GM18907 (cell line): ENCODE measurements around the gene PCNT.
"Not testable (repeated sequence)": the region's sequence is repeated elsewhere in the genome, so short reads cannot be mapped to it uniquely, and the experiment has no call there.

Experiments used
- ATAC-seq: cut with Tn5 transposase; IDR thresholded peaks from one replicate; pipeline ENCODE4 v1.9.1; 2021; ENCODE audit warnings: mild to moderate bottlenecking, moderate library complexity; ENCODE audit not compliant: unreplicated experiment

PCNT gene

DNA sequence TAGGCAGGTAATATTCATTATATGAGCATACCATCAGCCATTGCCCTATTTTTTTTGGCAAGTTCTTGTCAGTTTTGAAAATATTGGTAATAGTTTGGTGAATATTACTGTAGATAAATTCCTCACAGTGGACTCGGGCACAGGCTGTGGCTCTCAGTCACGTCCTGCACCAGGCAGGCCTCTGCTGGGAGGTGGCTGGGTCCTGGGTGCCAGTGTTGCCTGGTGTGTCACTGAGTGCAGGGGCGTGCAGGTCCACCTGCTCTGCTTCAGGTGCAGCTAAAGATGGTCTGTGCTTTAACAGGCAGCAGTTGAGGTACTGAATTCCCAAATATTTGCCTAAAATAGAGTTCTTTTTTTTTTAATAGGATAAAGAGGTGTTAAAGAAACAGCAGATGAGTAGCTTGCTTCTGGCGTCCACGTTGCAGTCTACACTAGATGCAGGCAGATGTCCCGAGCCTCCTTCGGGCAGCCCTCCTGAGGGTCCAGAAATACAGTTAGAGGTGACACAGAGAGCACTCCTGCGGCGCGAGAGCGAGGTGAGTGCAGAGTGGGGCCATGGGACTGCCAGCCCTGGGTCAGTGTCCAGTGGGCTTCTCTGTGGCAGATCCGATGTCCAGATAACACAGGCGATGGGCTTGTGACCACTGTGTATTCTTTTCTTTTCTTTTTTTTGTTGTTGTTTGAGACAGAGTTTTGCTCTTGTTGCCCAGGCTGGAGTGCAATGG, 77.4 kb downstream of the PCNT start:
- ATAC-seq, result no peak

DNA sequence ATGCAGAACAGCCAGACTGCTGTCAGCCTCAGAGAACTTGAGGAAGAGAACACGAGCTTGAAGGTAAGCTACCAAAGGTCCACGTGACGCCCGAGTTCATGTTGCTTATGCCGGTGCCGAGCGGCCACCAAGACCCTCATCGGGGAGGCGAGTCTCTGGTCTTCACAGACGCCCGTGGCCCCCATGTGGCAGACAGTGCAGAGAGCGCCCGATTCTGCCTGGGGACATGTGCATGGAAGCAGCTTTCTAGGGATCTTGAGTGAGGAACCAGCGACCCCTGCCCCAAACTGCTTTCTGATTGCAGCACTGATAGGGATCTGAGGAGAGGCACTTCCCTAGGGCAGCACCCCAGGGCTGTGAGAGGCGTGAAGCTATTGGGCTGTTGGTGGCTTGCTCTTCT, 78.5 kb downstream of the PCNT start:
- ATAC-seq, result no peak

DNA sequence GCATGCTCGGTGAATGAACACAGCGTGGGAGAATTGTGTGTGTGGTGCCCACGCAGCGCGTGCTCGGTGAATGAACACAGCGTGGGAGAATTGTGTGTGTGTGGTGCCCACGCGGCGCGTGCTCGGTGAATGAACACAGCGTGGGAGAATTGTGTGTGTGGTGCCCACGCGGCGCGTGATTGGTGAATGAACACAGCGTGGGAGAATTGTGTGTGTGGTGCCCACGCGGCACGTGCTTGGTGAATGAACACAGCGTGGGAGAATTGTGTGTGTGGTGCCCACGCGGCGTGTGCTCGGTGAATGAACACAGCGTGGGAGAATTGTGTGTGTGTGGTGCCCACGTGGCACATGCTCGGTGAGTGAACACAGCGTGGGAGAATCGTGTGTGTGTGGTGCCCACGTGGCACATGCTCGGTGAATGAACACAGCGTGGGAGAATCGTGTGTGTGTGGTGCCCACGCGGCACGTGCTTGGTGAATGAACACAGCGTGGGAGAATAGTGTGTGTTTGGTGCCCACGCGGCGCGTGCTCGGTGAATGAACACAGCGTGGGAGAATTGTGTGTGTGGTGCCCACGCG, 79.4 kb downstream of the PCNT start:
- not testable (repeated sequence) for ATAC-seq

GRCh38 chr21:46404306-46404705, 80.3 kb downstream of the PCNT start:
- ATAC-seq, result no peak

DNA sequence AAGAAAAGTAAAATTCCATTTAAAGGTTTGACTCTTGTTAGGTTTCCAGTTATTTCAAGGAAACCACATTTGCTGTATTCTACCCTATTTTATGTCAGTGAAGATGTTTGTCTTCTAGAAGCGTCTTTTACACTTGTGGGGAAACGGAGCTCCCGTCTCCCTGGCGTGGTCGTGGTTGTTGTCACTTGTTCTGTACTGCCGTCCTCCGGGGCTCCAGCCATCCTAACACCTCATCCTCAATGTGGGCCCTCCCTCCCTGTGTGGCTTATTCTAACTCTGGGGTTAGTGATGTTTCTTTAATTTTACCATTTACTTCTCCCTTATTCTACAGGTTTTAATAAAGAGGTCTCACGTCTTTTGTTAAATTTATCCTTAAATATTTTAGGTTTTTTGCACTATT, 82.0 kb downstream of the PCNT start:
- no peak for ATAC-seq

- ATAC-seq, result no peak
Observed at GRCh38 chr21:46409641-46410406, 85.9 kb downstream of the PCNT start.

DNA sequence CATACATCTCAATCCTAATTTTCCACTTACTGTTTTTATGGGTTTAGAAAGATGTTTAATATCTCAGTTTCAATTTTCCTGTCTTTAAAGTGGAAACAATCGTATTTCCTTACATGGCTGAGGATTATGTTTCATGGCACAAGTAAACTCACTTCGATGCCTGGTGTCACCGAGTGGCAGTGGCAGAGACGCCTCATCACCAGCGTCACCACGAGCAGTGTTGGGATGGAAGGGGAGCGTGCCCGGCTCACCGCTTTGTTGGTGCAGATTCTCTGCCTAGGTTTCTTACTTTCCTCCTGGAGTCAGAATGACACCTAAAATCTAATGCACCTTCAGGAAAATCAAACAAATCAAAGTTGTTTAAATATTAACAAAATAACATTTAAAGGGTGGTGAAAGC, 86.6 kb downstream of the PCNT start:
- no peak for ATAC-seq

- ATAC-seq, result no peak
Observed at GRCh38 chr21:46411236-46411635, 87.3 kb downstream of the PCNT start.

DNA sequence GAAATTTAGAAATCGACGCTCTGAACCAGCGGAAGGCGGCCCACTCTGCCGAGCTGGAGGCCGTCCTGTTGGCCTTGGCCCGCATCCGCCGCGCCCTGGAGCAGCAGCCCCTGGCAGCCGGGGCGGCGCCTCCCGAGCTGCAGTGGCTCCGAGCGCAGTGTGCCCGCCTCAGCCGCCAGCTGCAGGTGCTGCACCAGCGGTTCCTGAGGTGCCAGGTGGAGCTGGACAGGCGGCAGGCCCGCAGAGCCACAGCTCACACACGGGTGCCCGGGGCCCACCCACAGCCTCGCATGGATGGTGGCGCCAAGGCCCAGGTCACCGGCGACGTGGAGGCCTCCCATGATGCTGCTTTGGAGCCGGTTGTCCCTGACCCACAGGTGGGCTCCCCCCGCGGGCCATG, 87.7 kb downstream of the PCNT start:
- ATAC-seq, result no peak

DNA sequence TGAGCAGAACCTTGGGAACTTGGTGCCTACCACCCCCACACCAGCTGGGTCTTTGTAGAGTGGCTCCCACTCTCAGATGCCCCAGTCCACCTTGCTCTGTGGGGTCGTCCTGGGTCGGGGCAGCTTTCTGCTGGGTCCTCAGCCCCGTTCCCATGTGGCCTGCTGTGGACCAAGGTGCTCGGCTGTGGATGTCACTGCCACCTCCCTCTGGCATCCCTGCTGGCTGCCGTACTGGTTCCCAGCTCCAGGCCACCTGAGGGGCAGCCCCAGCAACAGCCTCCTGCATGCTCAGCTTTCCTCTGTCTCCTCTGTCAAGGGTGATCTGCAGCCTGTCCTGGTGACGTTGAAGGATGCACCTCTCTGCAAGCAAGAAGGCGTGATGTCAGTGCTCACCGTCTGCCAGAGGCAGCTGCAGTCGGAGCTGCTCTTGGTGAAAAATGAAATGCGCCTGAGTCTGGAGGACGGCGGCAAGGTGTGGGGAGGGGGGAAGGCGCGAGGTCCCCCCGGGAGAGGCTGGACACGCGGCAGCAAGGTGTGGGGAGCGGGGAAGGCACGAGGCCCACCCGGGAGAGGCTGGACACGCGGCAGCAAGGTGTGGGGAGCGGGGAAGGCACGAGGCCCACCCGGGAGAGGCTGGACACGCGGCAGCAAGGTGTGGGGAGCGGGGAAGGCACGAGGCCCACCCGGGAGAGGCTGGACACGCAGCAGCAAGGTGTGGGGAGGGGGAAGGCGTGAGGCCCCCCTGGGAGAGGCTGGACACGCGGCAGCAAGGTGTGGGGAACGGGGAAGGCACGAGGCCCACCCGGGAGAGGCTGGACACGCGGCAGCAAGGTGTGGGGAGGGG, 88.8 kb downstream of the PCNT start:
- no peak for ATAC-seq

GRCh38 chr21:46413365-46413696, 89.4 kb downstream of the PCNT start:
- no peak for ATAC-seq

GRCh38 chr21:46414965-46415275, 91.0 kb downstream of the PCNT start:
- ATAC-seq, result no peak

GRCh38 chr21:46416551-46416950, 92.6 kb downstream of the PCNT start:
- no peak for ATAC-seq

- ATAC-seq, result no peak
Observed at GRCh38 chr21:46418265-46418946, 94.5 kb downstream of the PCNT start.

- no peak for ATAC-seq
Observed at GRCh38 chr21:46420241-46421190, 96.6 kb downstream of the PCNT start.

DNA sequence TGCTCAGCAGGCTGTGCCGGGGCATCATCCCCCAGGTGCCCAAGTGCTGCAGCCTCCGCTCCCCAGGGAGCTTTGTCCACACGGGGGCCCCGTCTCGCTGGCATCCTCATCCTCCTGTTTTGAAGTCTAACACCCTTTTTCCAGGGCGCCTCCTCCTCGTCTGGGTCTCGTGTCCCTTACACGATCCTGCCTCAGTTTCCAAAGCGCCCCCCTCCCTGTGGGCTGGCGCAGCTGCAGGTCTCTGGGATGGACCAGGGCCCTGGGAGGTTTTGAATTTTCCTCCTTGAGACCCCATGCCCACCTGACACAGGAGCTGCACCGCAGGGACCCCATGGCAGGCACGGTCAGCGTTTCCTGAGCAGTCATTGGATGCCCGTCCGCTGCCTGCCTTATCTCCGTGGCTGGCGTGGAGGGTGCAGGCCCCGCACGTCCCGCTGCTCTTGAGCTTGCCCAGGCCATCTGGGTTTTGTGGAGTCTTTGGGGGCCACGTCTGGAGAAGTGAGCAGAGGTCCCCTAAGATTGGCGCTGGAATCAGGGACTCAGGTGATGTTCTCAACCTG, 97.3 kb downstream of the PCNT start:
- ATAC-seq, result no peak

DNA sequence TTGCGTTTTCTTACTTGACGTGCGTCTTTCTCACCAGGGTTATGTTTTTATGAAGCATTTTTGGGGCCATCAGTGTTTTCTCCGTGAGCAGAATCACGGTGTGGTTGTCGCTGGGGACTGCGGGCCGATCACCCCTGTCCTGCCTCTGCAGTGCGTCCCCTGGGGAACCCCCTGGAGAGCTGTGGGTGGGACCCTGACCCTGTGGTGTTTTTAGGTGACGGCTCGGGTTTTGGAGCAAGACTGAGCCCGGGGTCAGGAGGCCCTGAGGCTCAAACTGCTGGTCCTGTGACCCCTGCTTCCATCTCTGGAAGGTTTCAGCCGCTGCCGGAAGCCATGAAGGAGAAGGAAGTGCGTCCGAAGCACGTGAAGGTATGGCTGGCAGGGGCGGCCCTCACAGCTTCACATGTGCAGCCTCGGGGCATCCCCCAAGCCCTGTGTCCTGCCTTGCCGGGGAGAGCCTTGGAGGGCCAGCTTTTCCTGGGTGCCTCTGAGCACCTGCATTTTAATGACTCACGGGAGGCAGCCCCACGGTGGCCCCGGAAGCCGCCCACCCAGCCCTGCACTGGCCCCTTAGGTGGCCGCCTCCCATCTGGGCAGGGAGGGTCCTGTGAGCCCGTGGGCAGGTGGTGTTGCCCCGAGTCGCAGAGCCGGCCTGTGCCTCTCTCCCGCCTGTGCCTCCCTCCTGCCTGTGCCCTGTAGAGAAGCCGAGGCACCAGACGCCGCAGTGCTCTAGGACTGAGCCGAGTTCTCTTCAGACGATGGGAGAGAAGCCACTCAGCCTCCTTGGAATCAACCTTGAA, 98.0 kb downstream of the PCNT start:
- no peak for ATAC-seq

- no peak for ATAC-seq
Observed at GRCh38 chr21:46422636-46423241, 98.8 kb downstream of the PCNT start.
